Measurements from ENCODE around the gene GRIN1.

DNA sequence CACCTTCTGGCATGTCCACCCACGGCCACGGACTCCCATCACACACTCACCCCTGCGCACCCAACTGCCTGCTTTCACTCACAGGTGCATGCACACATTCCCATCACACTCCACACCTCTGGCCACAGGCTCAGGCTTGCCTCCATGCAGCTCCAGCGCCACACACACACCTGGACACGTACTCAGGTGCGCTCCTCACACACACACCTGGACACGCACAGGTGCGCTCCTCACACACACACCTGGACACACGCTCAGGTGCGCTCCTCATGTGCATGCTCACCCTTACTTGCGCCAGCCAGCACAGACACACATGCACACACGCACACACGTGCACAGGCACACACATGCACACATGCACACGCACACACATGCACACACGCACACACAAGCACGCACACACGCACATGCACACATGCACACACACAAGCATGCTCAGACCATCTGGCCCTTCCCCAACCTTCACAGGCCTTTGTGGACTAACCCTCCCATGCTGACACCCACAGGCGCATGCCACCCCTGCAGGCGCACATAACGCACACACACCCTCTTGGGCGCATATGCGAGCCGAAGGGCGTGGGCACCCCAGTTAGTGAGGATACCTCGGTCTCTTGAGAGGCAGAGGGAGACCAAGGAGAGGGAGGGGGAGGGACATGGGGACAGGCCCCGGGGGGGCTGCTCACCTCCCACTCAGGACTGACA is 8.3 kb downstream of the GRIN1 start:
- TF ChIP-seq, protein P1, sequence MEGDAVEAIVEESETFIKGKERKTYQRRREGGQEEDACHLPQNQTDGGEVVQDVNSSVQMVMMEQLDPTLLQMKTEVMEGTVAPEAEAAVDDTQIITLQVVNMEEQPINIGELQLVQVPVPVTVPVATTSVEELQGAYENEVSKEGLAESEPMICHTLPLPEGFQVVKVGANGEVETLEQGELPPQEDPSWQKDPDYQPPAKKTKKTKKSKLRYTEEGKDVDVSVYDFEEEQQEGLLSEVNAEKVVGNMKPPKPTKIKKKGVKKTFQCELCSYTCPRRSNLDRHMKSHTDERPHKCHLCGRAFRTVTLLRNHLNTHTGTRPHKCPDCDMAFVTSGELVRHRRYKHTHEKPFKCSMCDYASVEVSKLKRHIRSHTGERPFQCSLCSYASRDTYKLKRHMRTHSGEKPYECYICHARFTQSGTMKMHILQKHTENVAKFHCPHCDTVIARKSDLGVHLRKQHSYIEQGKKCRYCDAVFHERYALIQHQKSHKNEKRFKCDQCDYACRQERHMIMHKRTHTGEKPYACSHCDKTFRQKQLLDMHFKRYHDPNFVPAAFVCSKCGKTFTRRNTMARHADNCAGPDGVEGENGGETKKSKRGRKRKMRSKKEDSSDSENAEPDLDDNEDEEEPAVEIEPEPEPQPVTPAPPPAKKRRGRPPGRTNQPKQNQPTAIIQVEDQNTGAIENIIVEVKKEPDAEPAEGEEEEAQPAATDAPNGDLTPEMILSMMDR (IDR thresholded peaks at IDR 0.05), result no peak
- TF ChIP-seq EZH2 (IDR thresholded peaks at IDR 0.05; ENCODE audit: borderline replicate concordance, insufficient read depth, low read depth, low read length, poor library complexity, severe bottlenecking), result no peak
